Dedifferentiated amniotic fluid mesenchymal stem cell (primary cell): ENCODE measurements around the gene SCUBE2.

Source experiments
- DNase-seq: peaks from one replicate; pipeline ENCODE4 v3.0.0-alpha.2; 2016; ENCODE audit errors: extremely low spot score

SCUBE2 gene

GRCh38 chr11:9074338-9075029, 16.9 kb downstream of the SCUBE2 start:
- no peak for DNase-seq

GRCh38 chr11:9073466-9074225, 17.8 kb downstream of the SCUBE2 start:
- DNase-seq, result no peak

- no peak for DNase-seq
Measured at GRCh38 chr11:9072626-9073176, 18.7 kb downstream of the SCUBE2 start.

GRCh38 chr11:9071692-9072091, 19.7 kb downstream of the SCUBE2 start:
- no peak for DNase-seq

- DNase-seq, result no peak
Measured at GRCh38 chr11:9070749-9071491, 20.5 kb downstream of the SCUBE2 start.

GRCh38 chr11:9069862-9070470, 21.4 kb downstream of the SCUBE2 start:
- DNase-seq, result no peak

GRCh38 chr11:9069256-9069655, 22.1 kb downstream of the SCUBE2 start:
- DNase-seq, result no peak

- no peak for DNase-seq
Measured at GRCh38 chr11:9066433-9066925, 24.9 kb downstream of the SCUBE2 start.

GRCh38 chr11:9065607-9066432, 25.6 kb downstream of the SCUBE2 start:
- DNase-seq, result no peak

GRCh38 chr11:9061807-9062206, 29.6 kb downstream of the SCUBE2 start:
- DNase-seq, result no peak

- DNase-seq, result no peak
Measured at GRCh38 chr11:9060700-9061111, 30.7 kb downstream of the SCUBE2 start.

GRCh38 chr11:9059406-9059805, 32.0 kb downstream of the SCUBE2 start:
- DNase-seq, result no peak

GRCh38 chr11:9057888-9058287, 33.5 kb downstream of the SCUBE2 start:
- DNase-seq, result no peak

GRCh38 chr11:9057007-9057406, 34.4 kb downstream of the SCUBE2 start:
- DNase-seq, result no peak

GRCh38 chr11:9056467-9056866, 34.9 kb downstream of the SCUBE2 start:
- DNase-seq, result no peak

GRCh38 chr11:9053316-9054035, 37.9 kb downstream of the SCUBE2 start:
- no peak for DNase-seq

GRCh38 chr11:9052316-9052715, 39.1 kb downstream of the SCUBE2 start:
- no peak for DNase-seq

- DNase-seq, result no peak
Measured at GRCh38 chr11:9049959-9050358, 41.4 kb downstream of the SCUBE2 start.

- DNase-seq, result no peak
Measured at GRCh38 chr11:9047964-9048523, 43.4 kb downstream of the SCUBE2 start.

GRCh38 chr11:9046481-9046880, 44.9 kb downstream of the SCUBE2 start:
- DNase-seq, result no peak
